CD4-positive, alpha-beta T cell treated with Interleukin-15 for 4 hours (primary cell): ENCODE data around the gene CUL9.
"Not testable (repeated sequence)": the region's sequence is repeated elsewhere in the genome, so short reads cannot be mapped to it uniquely, and the experiment has no call there.

Experiments used
- DNase-seq: peaks from one replicate; pipeline ENCODE4 v3.0.0-alpha.2; 2020; ENCODE audit warnings: low spot score

The CUL9 gene

GRCh38 chr6:43181942-43182860, at the start of gene CUL9:
Gene CUL9, plus strand, starts transcription at chr6:43182196. Its CDS starts 2,115 bp downstream, at chr6:43184311.
- DNase-seq: peak; percentile 78

DNA sequence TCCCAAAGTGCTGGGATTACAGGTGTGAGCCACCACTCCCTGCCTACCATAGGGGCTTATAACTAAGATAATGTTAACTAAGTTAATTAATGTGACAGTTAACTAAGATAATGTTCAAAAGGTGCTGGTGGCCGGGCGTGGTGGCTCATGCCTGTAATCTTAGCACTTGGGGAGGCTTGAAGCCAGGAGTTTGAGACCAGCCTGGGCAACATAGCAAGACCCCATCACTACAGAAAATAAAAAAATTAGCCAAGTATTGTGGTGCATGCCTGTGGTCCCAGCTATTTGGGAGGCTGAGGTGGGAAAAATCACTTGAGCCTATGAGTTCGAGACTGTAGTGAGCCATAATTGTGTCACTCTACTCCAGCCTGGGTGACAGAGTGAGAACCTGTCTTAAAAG, 43.7 kb upstream of the CUL9 start:
- DNase-seq: no peak

- DNase-seq: not testable (repeated sequence)
Observed at GRCh38 chr6:43139973-43140372, 42.0 kb upstream of the CUL9 start.

DNA sequence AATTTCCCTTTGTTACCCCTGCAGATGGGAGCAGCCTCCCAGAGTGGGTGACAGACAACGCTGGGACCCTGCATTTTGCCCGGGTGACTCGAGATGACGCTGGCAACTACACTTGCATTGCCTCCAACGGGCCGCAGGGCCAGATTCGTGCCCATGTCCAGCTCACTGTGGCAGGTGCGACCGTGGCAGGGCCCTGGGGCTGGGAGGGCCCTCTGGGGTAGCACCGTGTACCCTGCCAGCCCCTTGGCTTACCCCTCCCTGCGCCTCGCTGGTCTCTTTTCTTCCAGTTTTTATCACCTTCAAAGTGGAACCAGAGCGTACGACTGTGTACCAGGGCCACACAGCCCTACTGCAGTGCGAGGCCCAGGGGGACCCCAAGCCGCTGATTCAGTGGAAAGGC, 40.4 kb upstream of the CUL9 start:
- no peak for DNase-seq

DNA sequence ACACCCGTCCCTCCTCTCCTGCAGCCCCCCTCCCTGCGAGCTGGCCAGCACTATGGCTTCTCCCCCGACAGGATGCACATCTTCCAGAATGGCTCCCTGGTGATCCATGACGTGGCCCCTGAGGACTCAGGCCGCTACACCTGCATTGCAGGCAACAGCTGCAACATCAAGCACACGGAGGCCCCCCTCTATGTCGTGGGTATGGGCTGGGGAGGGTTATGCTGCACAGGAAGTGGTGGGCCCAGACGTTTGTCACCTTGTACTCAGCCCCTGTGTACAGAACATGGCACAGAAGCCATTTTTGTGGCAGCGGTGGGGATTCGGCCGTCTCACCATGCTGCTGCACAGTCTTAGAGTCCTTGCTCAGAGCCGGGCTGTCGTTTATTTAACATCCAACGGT, 39.9 kb upstream of the CUL9 start:
- DNase-seq: peak; percentile 9

- DNase-seq: peak; percentile 75
Observed at GRCh38 chr6:43143235-43144128, 38.5 kb upstream of the CUL9 start.

DNA sequence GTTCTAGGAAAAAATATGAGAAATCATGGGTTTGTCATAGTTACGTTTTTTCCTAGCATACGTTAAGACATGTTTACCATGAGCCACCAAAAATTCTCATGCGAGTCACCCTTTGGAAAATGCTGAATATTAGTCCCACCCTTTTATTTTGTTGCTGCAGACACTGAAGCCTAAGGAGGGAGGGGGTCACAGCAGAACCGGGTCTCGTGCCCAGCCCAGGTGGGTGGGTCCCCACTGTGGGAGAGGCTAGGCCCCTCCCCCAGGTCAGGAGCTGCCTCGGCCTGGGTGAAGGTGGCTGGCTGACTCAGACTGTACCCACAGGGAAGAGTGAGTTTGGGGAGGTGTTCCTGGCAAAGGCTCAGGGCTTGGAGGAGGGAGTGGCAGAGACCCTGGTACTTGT, 37.1 kb upstream of the CUL9 start:
- no peak for DNase-seq

DNA sequence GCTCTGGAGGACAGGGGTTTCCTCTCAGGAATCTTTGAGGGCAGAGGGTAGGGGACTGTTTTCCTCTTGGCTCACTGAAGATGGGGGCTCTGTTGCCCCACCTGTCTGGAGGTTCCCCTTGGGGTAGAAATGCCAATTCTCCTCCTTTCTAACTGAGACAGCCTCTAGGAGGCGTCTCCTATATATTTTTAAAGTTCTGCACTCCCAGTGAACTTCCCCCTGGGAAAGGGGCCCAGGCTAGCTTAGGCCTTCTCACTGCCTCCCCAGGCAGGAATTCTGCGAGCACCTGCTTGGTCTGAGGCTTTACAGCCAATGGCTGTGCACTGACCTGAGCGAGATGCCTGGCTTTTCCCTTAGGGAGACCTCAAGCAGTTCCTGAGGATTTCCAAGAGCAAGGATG, 35.7 kb upstream of the CUL9 start:
- no peak for DNase-seq

DNA sequence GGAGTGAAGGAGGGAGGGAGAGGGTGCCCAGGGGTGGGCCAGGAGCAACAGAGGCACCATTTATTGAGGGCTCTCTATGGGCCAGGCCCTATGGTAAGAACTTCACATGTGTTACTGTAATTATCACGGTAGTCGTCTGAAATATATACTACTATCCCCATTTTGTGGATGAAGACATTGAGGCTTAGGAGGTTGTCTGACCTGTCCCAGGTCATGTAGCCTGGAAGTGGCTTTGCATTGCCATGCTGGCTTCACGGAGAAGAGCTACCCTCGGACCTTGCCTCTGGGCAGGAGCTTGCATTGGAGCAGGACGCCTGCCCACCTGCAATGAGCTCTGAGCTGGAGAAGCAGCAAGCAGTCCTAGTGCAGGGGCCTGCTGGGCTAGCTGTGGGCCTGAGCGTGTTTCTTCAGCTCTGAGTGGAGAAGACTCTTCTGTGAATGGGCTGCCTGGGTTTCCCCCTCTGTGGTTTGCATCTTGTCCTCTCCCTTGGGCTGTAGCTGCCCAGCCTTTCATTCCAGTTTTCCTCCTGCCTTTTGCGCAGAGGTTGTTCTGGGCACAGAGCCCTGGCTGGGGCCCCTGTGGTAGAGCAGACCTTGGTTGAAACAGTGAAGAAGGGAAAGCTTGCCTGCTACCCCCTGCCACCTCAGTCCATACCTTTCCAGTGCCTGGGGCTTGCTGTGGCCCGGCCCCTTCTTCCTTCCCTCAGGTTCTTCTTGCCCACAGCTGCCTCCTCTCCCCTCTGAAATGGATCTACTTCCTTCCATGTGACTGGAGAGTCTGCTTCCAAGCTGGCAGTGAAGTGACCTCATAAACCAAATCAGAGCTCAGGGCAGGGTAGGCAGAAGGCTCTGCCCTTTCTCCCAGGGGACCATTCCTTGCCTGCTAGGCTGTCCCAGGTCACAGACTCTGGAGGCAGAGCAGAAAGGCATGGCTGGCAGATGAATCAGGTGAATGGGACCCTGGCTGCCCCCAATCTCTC, 35.0 kb upstream of the CUL9 start:
- DNase-seq: no peak

- no peak for DNase-seq
Observed at GRCh38 chr6:43147691-43148477, 34.1 kb upstream of the CUL9 start.

DNA sequence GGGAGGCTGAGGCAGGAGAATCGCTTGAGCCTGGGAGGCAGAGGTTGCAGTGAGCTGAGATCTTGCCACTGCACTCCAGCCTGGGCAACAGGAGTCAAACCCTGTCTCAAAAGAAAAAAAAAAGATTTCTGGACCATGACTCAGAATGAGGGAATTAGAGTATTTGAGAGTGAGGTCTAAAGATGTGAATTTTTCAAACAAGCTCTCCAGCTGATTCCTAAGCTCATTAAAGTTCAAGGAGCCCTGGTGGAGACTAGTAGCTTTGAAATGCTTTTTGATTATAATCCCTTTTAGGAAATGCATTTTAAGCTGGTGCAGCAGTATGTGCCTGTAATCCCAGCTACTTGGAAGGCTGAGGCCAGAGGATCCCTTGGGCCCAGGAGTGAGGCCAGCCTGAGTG, 32.7 kb upstream of the CUL9 start:
- DNase-seq: no peak

- DNase-seq: no peak
Observed at GRCh38 chr6:43150051-43150751, 31.8 kb upstream of the CUL9 start.

GRCh38 chr6:43159599-43159998, 22.4 kb upstream of the CUL9 start:
- no peak for DNase-seq

GRCh38 chr6:43163899-43164298, 18.1 kb upstream of the CUL9 start:
- DNase-seq: no peak

GRCh38 chr6:43170417-43170930, 11.5 kb upstream of the CUL9 start:
- DNase-seq: no peak

GRCh38 chr6:43170931-43171706, 10.9 kb upstream of the CUL9 start, which contains the start of gene SRF:
Gene SRF, plus strand, starts transcription at chr6:43171269. Its CDS starts 388 bp downstream, at chr6:43171657.
- DNase-seq: peak; percentile 99

GRCh38 chr6:43171707-43172103, 10.3 kb upstream of the CUL9 start:
- DNase-seq: no peak

GRCh38 chr6:43172104-43173007, 9.6 kb upstream of the CUL9 start:
- DNase-seq: peak; percentile 43
